Fibroblast of the aortic adventitia (primary cell): ENCODE measurements around the gene PLPP3. TPM values are rescaled to one million over a fixed set of nuclear protein-coding genes. Genes with fewer than 3 reads are reported as not detected.

Experiments
- DNase-seq: peaks from one replicate; pipeline ENCODE4 v3.0.0-alpha.2; 2010; ENCODE audit warnings: low read depth
- H3K4me3 ChIP-seq: 2 replicates; pipeline ENCODE4 v1.5.1; 2011; ENCODE audit warnings: low read depth, mild to moderate bottlenecking, control low read depth, low read length, moderate library complexity
- total RNA-seq: library from RNA; depleted of rRNA; stranded (reverse); fragments of >200 nt; gene quantifications from 2 replicates; pipeline ENCODE4 v1.2.3, GENCODE V29; 2012; ENCODE audit warnings: low replicate concordance
- TF ChIP-seq, protein P1 (sequence below): IDR thresholded peaks from 2 replicates; pipeline ENCODE4 v1.5.1; 2011; ENCODE audit warnings: mild to moderate bottlenecking, low read length, control low read depth, inconsistent platforms; ENCODE audit not compliant: insufficient read depth

PLPP3 gene
- total RNA-seq, 1 donor = 270 TPM

DNA sequence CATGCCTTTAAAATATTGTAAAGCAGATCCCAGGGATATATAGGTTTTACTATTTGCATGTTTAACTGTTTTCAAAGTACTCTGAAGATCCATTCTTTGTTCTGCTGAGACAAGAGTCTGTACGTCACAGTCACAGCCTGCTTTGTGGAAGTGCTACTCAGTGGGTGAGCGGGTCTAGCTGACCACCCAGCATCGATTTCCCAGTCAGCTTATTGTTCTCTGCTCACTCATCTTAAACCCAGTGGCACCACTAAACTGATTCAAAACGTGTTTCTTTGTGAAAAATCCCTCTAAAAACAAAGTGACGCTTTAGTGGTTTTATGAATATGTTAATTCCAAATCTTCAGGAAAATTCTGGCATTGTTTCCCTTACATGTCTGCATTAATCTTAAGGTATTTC is 12.4 kb downstream of the PLPP3 start:
- no peak for DNase-seq
- TF ChIP-seq, protein P1, sequence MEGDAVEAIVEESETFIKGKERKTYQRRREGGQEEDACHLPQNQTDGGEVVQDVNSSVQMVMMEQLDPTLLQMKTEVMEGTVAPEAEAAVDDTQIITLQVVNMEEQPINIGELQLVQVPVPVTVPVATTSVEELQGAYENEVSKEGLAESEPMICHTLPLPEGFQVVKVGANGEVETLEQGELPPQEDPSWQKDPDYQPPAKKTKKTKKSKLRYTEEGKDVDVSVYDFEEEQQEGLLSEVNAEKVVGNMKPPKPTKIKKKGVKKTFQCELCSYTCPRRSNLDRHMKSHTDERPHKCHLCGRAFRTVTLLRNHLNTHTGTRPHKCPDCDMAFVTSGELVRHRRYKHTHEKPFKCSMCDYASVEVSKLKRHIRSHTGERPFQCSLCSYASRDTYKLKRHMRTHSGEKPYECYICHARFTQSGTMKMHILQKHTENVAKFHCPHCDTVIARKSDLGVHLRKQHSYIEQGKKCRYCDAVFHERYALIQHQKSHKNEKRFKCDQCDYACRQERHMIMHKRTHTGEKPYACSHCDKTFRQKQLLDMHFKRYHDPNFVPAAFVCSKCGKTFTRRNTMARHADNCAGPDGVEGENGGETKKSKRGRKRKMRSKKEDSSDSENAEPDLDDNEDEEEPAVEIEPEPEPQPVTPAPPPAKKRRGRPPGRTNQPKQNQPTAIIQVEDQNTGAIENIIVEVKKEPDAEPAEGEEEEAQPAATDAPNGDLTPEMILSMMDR = no peak
- no peak overlapping the region for H3K4me3 ChIP-seq

DNA sequence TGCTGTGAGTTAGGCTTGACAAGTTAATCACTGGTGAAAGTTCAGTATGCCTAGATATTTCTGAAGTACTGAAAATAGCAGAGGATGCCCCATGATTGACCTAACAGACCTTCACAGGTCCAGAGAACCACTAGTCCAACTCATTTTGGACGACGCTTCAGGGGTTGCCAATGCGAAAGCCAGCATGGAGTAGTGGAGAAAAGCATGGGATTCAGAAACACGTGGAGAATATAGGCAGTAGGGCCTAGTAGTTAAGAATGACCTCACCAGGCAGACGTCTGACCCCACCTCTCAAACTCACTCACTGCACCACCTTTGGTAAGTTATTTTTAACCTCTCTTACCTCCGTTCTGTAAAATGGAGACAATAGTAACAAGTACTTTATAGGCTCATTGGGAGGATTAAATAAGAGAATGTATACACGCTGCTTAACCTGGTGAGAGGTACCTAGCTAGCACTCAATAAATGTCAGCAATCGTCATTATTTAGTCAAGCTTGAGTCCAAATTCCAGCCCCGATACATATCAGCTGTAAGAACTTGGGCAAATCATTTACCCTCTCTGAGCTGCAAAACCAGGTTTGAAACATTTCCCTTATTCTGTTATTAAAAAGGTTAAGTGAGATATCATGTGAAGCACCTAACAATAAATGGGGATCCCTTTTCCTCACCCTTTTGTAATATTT is 13.2 kb downstream of the PLPP3 start:
- DNase-seq = no peak
- no peak overlapping the region for H3K4me3 ChIP-seq
- TF ChIP-seq, protein P1 = no peak

DNA sequence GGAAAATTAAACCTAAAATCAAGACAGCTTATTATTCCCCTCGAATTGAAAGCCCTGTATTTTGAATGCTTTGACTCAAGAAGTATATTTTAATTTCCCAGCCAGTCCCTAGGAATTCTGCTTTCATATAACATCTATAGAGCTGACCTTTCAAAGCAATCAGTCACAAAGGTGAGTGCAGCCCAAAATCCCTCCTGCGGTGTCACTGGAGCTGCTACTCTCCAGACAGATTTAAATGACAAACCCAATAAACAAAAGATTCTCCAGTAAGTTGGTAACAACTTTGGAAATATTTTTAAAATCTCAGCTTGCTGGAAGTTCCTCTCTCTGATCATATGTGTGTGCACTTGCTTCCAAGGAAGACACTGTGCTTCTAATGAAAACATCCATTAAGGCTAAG is 14.7 kb downstream of the PLPP3 start:
- TF ChIP-seq, protein P1 = no peak
- DNase-seq = no peak

DNA sequence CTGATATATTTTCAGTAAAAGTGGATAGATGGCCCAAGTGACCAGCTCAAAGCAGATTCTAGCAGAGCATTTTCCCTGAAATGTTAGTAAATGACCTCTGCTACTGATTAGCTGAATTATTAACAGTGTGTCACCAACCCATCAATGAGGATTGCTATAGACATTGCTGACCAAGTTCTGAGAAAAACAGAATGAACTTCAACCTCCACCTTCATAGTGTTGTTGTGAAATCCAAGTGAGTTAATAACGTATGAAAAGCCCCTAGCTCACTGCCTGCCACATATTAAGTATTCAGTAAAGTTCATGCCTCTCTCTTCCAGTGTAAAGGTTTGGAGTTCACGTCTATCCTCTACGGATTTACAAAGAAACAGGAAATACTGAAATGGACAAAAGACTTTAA is 15.8 kb downstream of the PLPP3 start:
- no peak overlapping the region for H3K4me3 ChIP-seq
- TF ChIP-seq, protein P1 = no peak
- no peak for DNase-seq

More for the DNA sequence above, 14.7 kb downstream of the PLPP3 start:
- no peak overlapping the region for H3K4me3 ChIP-seq

DNA sequence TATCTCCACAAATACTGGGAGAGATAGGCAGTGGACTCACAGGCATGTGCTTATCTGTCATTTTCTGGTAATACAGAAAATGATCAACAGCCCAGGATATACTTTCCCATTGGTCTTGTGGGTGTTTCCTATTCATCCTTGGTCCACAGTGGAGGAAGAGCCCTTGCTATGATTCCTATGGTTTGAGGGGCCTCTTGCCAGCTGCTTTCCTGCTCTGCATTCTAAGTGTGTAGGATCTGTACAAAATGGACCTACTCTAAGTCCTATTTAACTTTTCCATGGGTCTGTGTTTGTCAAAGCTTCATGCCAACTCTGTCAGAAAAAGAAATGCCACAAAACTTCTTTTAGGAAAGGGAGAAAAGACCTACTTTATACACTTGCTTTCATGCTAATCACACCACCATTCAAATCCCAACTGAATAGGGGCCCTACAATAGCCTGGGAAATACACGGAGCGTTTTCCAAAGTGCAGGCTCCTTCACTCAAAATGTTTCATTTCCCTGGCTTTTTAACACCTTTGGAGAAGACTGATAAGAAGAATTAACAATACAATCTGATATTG is 16.4 kb downstream of the PLPP3 start:
- no peak for DNase-seq
- TF ChIP-seq, protein P1 = no peak
- no peak overlapping the region for H3K4me3 ChIP-seq

DNA sequence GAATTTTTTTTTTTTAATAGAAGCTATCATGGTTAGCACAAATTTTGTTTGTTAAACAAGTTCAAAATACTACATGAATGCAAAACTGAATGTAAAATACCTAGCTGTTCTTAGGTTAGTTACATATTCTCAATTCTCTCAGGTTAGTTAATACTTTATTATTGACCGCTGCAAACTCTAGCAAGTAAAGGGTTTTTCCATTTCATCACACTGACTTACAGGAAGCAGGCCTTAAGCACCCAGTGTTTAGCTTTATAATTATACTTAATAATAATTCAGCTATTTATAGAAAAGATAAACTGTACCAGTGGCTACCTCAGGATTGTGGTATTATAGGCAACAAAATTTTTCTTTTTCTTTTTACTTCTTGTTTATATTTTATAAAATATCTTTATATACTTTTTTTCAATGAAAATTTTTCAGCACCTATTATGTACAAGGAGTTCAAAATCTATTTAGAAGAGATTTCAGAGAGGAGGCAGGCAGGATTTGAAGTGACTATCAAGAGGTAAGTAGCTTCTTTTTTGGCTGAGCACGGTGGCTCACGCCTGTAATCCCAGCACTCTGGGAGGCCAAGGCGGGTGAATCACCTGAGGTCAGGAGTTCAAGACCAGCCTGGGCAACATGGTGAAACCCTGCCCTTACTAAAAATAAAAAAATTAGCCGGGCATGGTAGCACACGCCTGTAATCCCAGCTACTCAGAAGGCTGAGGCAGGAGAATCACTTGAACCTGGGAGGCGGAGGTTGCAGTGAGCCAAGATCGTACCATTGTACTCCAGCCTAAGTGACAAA is 17.9 kb downstream of the PLPP3 start:
- TF ChIP-seq, protein P1 = no peak
- no peak overlapping the region for H3K4me3 ChIP-seq
- DNase-seq = no peak
